ENCODE data around the gene MUC20.

DNA sequence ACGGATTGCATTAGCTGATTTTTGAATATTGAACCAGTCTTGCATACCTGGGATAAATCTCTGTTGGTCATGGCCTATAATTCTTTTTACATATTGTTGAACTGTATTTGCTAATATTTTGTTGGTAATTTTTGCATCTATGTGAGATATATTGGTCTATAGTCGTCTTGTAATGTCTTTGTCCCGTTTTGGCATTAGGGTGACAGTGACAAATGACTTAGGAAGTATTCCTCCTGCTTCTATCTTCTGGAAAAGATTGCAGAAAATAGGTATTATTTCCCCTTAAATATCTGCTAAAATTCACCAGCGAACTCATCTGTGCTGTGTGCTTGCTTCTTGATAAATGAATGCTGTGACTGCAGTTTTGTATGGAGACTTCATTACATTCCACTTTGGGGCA is 23.7 kb downstream of the MUC20 start:
- TF ChIP-seq, protein P1, sequence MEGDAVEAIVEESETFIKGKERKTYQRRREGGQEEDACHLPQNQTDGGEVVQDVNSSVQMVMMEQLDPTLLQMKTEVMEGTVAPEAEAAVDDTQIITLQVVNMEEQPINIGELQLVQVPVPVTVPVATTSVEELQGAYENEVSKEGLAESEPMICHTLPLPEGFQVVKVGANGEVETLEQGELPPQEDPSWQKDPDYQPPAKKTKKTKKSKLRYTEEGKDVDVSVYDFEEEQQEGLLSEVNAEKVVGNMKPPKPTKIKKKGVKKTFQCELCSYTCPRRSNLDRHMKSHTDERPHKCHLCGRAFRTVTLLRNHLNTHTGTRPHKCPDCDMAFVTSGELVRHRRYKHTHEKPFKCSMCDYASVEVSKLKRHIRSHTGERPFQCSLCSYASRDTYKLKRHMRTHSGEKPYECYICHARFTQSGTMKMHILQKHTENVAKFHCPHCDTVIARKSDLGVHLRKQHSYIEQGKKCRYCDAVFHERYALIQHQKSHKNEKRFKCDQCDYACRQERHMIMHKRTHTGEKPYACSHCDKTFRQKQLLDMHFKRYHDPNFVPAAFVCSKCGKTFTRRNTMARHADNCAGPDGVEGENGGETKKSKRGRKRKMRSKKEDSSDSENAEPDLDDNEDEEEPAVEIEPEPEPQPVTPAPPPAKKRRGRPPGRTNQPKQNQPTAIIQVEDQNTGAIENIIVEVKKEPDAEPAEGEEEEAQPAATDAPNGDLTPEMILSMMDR (conservative IDR thresholded peaks at IDR 0.05 in 1 of 2, IDR thresholded peaks at IDR 0.05 in 1 of 2; ENCODE audit: low read depth in 1 of 2, low read length in 2 of 2), result no peak
- no peak for TF ChIP-seq EZH2 (IDR thresholded peaks at IDR 0.05; ENCODE audit: low read length, missing control alignments)
